Measurements from ENCODE around the gene BARHL2.

The BARHL2 gene

DNA sequence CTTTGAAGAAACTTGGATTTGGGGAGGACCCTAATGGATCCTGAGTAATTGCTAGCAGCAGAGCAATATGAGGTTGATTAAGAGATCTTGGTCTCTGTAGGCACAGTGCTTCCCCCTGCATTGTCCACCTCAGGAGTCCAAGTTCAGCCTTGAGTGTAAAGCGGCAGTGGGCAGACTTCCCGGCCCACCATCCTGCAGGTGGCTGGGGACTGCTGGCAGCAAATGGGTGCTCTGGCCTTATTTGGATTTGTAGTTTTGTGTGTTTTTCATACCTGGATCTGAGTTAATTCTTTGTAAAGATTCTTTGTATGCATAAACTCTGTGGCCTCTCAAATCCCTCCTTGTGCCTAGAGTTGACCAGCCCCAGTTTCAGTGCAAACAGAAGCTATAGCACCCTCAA lies 7.6 kb downstream of the BARHL2 start:
- FAIRE-seq: no peak

DNA sequence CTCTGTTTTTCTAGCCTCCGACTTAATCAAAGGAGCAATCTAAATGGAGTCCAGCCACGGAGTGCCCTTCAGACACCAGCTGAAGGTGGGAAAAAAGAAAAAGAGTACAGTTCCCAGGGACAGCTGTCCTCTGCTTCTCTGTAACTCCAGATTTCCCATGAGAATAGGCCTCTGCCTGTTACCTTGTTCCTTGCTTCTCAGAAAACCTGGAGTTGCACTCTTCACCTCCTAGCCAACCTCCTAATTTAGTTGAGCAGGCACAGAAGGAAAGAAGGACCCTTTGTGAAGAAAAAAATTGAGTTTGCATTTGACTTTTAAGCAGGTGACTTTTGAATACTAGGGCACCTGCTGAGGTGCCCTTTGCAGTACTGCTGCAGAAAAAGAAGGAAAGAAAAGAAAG lies 8.3 kb downstream of the BARHL2 start:
- FAIRE-seq: no peak

DNA sequence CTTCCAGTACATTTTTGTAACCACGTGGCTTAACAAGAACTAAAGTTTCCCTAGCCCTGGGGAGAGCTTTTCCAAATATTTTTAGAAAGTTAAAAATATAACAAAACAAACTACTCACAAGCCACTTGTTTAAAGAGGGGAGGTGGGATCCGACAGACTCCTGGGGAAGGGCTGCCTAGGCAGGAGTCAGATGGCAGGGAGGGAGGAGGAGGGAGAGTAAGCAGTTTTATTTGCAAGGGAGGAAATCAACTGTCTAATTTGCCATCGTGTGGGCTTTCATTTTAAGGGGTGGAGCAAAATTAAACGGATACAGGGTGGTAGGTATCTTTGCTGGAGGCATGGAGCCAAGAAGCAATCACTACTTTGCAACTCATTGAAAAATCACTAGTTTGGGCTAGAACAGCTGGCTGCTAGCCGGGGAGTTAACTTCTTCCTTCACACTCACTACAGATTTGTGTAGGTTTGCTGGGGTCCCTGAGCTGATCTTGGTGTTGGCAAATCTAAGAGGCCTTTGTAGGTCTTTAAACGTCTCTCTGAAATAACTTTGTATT lies 8.8 kb downstream of the BARHL2 start:
- FAIRE-seq: no peak

DNA sequence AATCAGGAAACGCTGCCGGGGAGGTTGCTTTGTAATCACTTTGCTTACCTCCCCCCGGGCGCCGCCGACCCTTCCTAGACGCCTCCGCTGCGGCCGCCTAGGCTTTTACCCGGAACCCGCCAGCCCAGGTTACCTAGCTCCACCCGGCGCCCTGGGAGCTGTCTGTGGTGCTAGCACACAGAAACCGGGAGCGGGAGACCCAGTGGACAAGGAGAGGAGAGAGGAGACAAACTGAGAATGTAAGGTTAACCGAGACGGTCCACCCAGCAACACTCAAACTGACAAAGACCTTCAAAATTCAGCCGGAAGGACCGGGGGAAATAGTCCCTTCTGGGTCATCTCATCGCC lies 9.8 kb downstream of the BARHL2 start:
- no peak for FAIRE-seq

DNA sequence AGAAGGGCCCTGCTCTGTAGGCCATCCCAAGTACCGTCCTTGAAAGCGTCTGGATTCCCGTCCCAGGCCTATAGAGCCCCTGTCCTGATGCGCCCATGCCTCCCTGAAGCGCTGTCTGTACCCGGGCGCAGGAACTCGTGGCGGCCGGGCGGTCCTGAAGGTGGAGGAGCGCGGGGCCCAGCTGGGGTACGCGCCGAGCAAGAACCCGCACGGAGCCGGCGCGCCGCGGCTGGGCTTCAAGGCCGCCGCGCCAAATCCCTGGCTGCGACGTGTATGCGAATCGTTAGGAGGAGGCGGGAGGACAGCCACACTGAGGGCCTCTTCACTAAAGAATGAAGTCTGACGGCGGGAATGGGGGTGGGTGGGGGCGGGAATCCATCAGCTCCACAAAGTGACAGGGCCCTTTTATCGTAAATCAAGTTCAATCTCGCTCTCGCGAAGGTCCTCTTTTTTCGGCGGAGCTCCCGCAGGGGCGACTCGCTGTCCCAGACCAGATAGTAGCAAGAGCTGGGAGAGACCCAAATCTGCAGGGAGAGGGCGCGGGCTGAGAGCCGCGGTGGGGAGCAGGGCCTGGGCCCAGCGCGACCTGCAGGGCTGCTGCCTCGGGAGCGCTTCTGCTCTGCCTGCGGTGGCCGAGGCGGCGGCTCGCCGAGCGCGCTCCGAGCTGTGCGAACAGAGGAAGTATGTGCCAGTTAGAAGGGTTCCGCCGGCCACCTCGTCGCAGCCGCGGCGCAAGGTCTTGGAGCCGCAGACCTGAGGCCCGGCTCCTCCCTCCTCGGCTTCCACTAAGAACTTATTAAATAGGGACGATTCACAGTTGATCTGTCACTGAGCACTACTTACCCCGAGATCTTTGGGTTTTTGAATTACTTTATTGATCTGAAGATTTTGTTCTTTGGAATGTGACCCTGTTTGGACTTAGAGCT lies 10.4 kb downstream of the BARHL2 start:
- no peak for FAIRE-seq

DNA sequence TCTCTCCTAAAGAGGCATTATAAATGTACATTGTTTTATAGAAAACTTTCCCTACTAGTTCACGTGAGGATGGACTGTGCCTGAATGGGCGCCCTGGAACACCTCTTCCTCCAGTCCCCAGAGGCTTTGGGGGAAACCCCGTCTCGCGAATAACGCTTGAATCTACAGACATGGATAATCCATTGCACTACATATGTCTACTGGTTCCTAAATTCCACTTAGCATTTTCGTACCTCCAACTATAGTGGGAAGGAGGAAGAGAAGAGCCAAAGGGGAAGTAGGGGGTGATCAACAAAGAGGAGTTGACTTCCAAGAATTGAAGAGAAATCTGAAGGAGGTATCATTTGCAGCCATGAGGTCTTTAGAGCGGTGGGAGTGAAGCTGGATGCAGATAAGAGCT lies 11.1 kb downstream of the BARHL2 start:
- no peak for FAIRE-seq

DNA sequence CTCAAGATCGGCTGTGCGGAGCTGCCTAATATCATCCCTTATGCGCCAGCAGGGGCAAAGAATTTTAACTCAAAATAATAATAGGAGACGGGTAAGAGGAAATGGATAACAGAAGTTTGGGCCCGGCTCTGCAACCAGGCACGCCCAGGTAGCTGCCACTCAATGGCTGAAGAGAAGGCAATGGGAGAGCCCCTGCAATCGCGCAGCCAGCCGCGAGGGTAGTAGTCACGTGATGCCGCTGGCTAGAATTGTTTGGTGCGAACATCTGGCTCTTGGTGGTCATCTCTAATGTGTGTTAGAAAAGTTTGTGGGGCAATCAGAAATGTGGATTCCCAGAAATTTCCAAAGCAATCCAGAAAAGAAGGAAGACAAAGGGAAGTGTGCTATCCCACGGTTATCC lies 12.3 kb downstream of the BARHL2 start:
- no peak for FAIRE-seq

DNA sequence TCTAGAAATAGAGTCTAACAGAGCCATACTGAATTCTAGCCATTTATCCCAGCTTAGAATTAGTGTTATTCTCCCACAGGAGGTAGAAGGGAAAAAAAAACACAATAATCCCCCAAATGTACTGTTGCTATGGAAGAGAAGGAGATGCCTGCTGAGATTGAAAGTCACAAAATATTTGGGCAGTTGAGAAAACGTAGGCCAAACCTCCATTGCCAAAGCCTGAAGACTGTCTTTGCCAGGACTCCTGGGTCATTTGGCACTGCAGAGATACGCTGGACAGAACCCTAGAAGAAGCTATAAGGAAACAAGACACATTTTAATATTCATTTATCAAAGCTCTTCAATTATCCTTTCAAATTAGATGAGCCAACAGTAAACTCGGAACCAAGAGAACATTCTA lies 22.3 kb downstream of the BARHL2 start:
- FAIRE-seq: no peak

DNA sequence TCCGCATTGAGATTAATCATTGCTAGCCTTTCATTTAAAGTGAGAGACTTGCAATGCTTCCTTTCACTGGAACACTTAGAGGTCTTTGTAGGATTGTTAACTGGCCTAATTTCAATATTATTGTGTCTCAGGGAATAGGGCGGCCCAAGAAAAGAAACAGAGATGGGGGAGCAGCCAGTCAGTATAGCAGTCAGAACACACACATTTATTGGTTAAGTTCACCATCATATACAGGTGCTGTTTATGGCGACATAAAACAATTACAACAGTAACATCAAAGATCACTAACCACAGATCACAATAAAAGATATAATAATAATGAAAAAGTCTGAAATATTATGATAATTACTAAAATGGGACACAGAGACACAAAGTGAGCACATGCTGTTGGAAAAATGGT lies 29.4 kb downstream of the BARHL2 start:
- no peak for FAIRE-seq

DNA sequence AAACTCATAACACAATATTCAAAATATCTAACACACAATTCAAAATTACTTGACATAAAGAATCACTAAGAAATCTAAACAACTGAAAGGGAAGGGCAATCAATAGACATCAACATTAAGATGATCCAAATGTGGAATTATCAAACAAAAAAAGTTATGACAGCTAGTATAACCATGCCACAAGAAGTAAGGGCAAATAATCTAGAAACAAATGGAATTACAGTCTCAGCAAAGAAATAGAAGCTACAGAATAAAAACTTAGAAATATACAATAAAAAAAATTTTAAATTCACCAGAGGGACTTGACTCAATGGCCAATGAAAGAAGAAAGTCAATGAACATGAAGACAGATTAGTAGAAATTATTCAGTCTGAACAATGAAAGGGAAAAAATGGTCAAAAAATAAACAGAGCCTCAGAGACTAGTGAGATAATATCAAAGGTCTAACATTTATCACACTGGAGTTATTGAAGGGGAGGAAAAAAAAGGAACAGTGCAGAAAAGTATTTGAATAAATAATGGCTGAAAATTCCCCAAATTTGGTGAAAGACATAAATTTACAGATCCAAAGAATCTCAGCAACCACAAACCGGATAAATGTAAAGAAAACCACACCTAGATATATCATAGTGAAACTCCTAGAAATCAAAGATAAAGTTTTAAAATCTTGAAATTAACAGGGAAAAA lies 41.8 kb downstream of the BARHL2 start:
- FAIRE-seq: no peak

DNA sequence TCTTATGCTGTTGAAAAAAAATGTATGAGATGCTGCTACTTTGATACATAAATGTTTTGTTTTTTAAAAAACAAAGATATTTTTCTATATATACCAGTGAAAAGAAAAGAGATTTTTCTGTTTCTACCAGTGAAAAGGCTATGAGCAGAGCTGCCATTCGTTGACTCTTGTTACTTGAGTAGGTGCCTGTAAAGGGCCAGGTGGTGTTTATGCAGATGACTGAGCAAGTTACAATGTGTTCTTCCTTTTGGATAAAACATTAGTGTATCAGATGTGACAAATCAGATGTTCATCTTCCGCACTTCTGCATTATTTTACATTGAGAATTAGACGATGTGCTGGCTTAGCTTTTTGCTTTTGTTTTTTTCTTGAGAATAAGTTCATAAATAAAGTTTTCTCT lies 45.4 kb downstream of the BARHL2 start:
- FAIRE-seq: no peak

DNA sequence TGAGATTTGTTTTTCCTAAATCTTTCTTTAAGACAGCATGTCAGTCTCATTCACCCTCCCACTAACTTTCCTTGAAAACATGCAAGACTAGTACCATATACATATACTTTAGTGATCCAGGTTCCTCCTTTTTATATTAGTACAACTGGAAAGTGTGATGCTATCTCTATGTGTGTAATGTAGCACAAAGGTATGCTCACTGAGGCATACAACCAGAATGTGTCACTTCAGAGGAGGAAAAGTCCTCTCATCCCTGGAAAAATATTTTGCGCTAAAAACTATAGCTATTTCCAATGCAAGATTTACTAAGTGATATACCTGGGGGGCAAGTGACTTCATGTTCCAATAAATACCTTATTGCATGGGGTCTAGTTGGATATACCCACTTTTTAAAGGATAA lies 45.9 kb downstream of the BARHL2 start:
- FAIRE-seq: no peak

Data from G401.6 (cell line).